ENCODE data around the gene UBE2O.
A peak's percentile ranks its signal among the peaks of the same experiment; 100 is the strongest.
"Not testable (repeated sequence)": the region's sequence is repeated elsewhere in the genome, so short reads cannot be mapped to it uniquely, and the experiment has no call there.

The UBE2O gene

GRCh38 chr17:76366247-76366646 is 86.7 kb downstream of the UBE2O start:
- DNase-seq = no peak

- no peak for DNase-seq
Measured at GRCh38 chr17:76365256-76365903, 87.6 kb downstream of the UBE2O start.

- no peak for DNase-seq
Measured at GRCh38 chr17:76363107-76363842, 89.7 kb downstream of the UBE2O start.

GRCh38 chr17:76360461-76360860 is 92.5 kb downstream of the UBE2O start:
- DNase-seq = no peak

- not testable (repeated sequence) for DNase-seq
Measured at GRCh38 chr17:76359776-76360175, 93.2 kb downstream of the UBE2O start.

- no peak for DNase-seq
Measured at GRCh38 chr17:76359375-76359774, 93.6 kb downstream of the UBE2O start.

GRCh38 chr17:76357597-76358158 is 95.3 kb downstream of the UBE2O start:
- DNase-seq = no peak

- DNase-seq = no peak
Measured at GRCh38 chr17:76356803-76357456, 96.0 kb downstream of the UBE2O start.

- DNase-seq = peak; percentile 56
Measured at GRCh38 chr17:76354747-76355310, 98.1 kb downstream of the UBE2O start.

GRCh38 chr17:76354317-76354729 is 98.6 kb downstream of the UBE2O start:
- DNase-seq = no peak

GRCh38 chr17:76353599-76354316 is 99.2 kb downstream of the UBE2O start, which contains the start of gene PRPSAP1:
PRPSAP1 (minus strand) TSS chr17:76353916; CDS start chr17:76353703, 213 bp downstream.
- DNase-seq = peak; percentile 83

GRCh38 chr17:76353004-76353598 is 99.9 kb downstream of the UBE2O start:
- DNase-seq = no peak

- DNase-seq = no peak
Measured at GRCh38 chr17:76351526-76352071, 101.4 kb downstream of the UBE2O start.

- DNase-seq = no peak
Measured at GRCh38 chr17:76350463-76350862, 102.5 kb downstream of the UBE2O start.

- not testable (repeated sequence) for DNase-seq
Measured at GRCh38 chr17:76346936-76347335, 106.0 kb downstream of the UBE2O start.

- DNase-seq = peak; percentile 75
Measured at GRCh38 chr17:76345377-76345974, 107.5 kb downstream of the UBE2O start.

GRCh38 chr17:76343106-76343505 is 109.8 kb downstream of the UBE2O start:
- DNase-seq = no peak

GRCh38 chr17:76341301-76341700 is 111.7 kb downstream of the UBE2O start:
- DNase-seq = no peak
